Endothelial cell of umbilical vein (primary cell): ENCODE results near the gene SLC22A7. TPM values are rescaled to one million over a fixed set of nuclear protein-coding genes. Genes with fewer than 3 reads are reported as not detected.

Source experiments
- BruUV-seq: library from RNA; stranded (reverse); fragments of 400-500 nt; replicated peaks from 2 replicates; lab custom pipeline; 2021; lab: Mats Ljungman, UMichigan
- CTCF ChIA-PET: fragments of 300-600, 350-600 bp; sonication (Branson Sonifier 250); formaldehyde crosslinking; loops from one replicate; lab custom pipeline; 2021; ENCODE audit warnings: antibody characterized with exemption, inconsistent platforms; lab: Charles Lee
- POLR2A ChIA-PET: fragments of 300-600, 350-600 bp; sonication (Branson Sonifier 250); formaldehyde crosslinking; loops from one replicate; lab custom pipeline; 2021; ENCODE audit warnings: antibody characterized with exemption, inconsistent platforms; lab: Charles Lee
- DNase-seq: peaks from one replicate; pipeline ENCODE4 v3.0.0-alpha.2; 2011; ENCODE audit warnings: low read depth, low spot score
- FAIRE-seq: peaks from 2 replicates; lab custom pipeline; 2011; peaks lifted over from hg19 to GRCh38; lab: Jason Lieb, UNC
- H2AFZ ChIP-seq: 2 replicates; pipeline ENCODE4 v1.6.0; 2012; ENCODE audit warnings: low read depth, low read length, control low read depth, inconsistent platforms
- H3K27ac ChIP-seq: 2 replicates; pipeline ENCODE4 v1.5.1; 2011; ENCODE audit warnings: low read depth, mild to moderate bottlenecking, control low read depth, low read length, moderate library complexity; ENCODE audit not compliant: insufficient read depth
- H3K27me3 ChIP-seq, 2 experiments: 2 replicates each; pipeline versions ENCODE4 v1.6.0 to v1.6.1; 2011; ENCODE audit warnings: low read length in 2 of 2, mixed read lengths in 1 of 2; ENCODE audit not compliant: control insufficient read depth in 2 of 2, insufficient read depth in 2 of 2
- H3K36me3 ChIP-seq, 2 experiments: 2 replicates in 1 of 2; 3 replicates in 1 of 2; pipeline ENCODE4 v1.5.1; 2011; ENCODE audit warnings: low read length in 2 of 2, mild to moderate bottlenecking in 1 of 2, moderate library complexity in 1 of 2; ENCODE audit not compliant: control insufficient read depth in 2 of 2, insufficient read depth in 2 of 2; ENCODE audit errors: extremely low read depth in 1 of 2
- H3K4me1 ChIP-seq: 3 replicates; pipeline ENCODE4 v1.5.1; 2011; ENCODE audit warnings: mild to moderate bottlenecking, low read length; ENCODE audit not compliant: control insufficient read depth, insufficient read depth; ENCODE audit errors: extremely low read depth
- H3K4me2 ChIP-seq: 2 replicates; pipeline ENCODE4 v1.6.1; 2011; ENCODE audit warnings: low read length, control low read depth, mixed read lengths; ENCODE audit not compliant: insufficient read depth
- H3K4me3 ChIP-seq, 3 experiments: fragments of 200-600 bp in 1 of 3; sonication (generic), shearing (Covaris generic) in 1 of 3; replicated peaks in 1 of 3; 2 replicates each; pipeline ENCODE4 v1.5.1; 2011 to 2016; ENCODE audit warnings: control low read depth in 3 of 3, low read length in 3 of 3, mild to moderate bottlenecking in 2 of 3, inconsistent platforms in 1 of 3, low read depth in 1 of 3, moderate library complexity in 1 of 3; ENCODE audit not compliant: insufficient read depth in 1 of 3
- H3K79me2 ChIP-seq: 2 replicates; pipeline ENCODE4 v1.6.0; 2012; ENCODE audit warnings: low read length, inconsistent platforms; ENCODE audit not compliant: control insufficient read depth, insufficient read depth
- H3K9ac ChIP-seq: replicated peaks from 2 replicates; pipeline ENCODE3; 2011; ENCODE audit warnings: low read length, control low read depth; ENCODE audit not compliant: insufficient read depth; ENCODE audit errors: extremely low read depth
- H3K9me1 ChIP-seq: replicated peaks from 3 replicates; pipeline ENCODE4 v1.6.0; 2011; ENCODE audit warnings: mild to moderate bottlenecking, low read length; ENCODE audit not compliant: control insufficient read depth, insufficient read depth; ENCODE audit errors: extremely low read depth
- H3K9me3 ChIP-seq: replicated peaks from 2 replicates; pipeline ENCODE4 v1.5.1; 2012; ENCODE audit warnings: low read length, inconsistent platforms; ENCODE audit not compliant: control insufficient read depth, insufficient read depth
- H4K20me1 ChIP-seq: replicated peaks from 2 replicates; pipeline ENCODE3; 2011; ENCODE audit warnings: mild to moderate bottlenecking, low read length; ENCODE audit not compliant: control insufficient read depth, insufficient read depth; ENCODE audit errors: extremely low read depth
- EZH2 ChIP-seq: IDR thresholded peaks from 2 replicates; pipeline ENCODE4 v1.6.1; 2012; ENCODE audit warnings: borderline replicate concordance, low read depth, mild to moderate bottlenecking, moderate library complexity, low read length, inconsistent platforms; ENCODE audit not compliant: severe bottlenecking
- FOS ChIP-seq: IDR thresholded peaks from 2 replicates; pipeline ENCODE4 v1.6.1; 2011; ENCODE audit warnings: mild to moderate bottlenecking, low read length, moderate library complexity, borderline replicate concordance; ENCODE audit not compliant: insufficient read depth
- JUN ChIP-seq: IDR thresholded peaks from 2 replicates; pipeline ENCODE4 v1.6.1; 2011; ENCODE audit warnings: borderline replicate concordance, low read depth; ENCODE audit not compliant: insufficient read length, insufficient read depth
- MAX ChIP-seq: IDR thresholded peaks from 2 replicates; pipeline ENCODE4 v1.6.1; 2011; ENCODE audit not compliant: insufficient read depth, insufficient read length
- MYC ChIP-seq: IDR thresholded peaks from one replicate; pipeline ENCODE4 v1.6.1; 2011; ENCODE audit warnings: mild to moderate bottlenecking, low read depth, low read length
- dilution Hi-C: fragments of 300-500 bp; cut with MboI; formaldehyde crosslinking; loops from one replicate; pipeline ENCODE4 v1.15.0; 2019; ENCODE audit warnings: low sequenced_read_pairs; ENCODE audit not compliant: extremely low pct_ligation_motif_present
- intact Hi-C: fragments of 100-400 bp; cut with micrococcal nuclease; formaldehyde crosslinking; loops from one replicate; pipeline ENCODE4 v1.10.0; 2022
- polyA plus RNA-seq, 4 experiments: library from polyadenylated mRNA; depleted of rRNA in 3 of 4; stranded (reverse) in 3 of 4; unstranded in 1 of 4; fragments of >200 nt; gene quantifications; 2 replicates each; pipeline versions ENCODE4 v1.2.1 to v1.2.3, GENCODE V29; 2011 to 2012; ENCODE audit warnings: missing spikeins in 1 of 4
- total RNA-seq: library from RNA; stranded (reverse); gene quantifications from 2 replicates; pipeline ENCODE4 v1.2.3, GENCODE V29; 2021
- TF ChIP-seq, protein P1 (sequence below), 2 donors: IDR thresholded peaks; 1 replicate in 1 of 2; 2 replicates in 1 of 2; pipeline ENCODE4 v1.5.1; 2011; ENCODE audit warnings: low read length in 2 of 2, mild to moderate bottlenecking in 2 of 2, moderate library complexity in 2 of 2, control low read depth in 1 of 2, inconsistent platforms in 1 of 2, low read depth in 1 of 2; ENCODE audit not compliant: insufficient read depth in 1 of 2; ENCODE audit errors: extremely low read depth in 1 of 2

SLC22A7 gene
- total and polyA plus RNA-seq, 2 donors (not counting 3 experiments of a cell fraction or from before 2014, with no cell fraction given), result not detected

DNA sequence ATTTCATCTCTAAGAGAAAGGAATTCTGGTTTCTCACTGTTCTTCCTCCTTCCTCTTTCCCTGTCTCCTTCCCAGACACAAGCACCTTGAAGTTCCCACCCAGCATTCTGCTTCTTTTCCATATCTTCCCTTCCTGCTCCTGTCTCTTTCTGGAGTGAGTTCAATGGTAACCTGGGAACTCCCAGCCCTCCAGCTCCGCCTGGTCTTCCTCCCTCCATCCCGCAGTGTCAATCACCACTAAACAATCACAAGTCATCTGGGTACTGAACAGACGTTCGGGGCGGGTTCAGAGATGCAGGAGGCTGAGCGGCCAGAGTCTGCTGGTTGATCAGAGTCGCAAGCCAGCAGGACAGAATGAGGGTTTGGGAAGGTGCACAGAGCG lies 47.1 kb upstream of the SLC22A7 start:
- ChIA-PET CTCF (interaction anchor here (1.3 to 1.8 kb wide), 2 partner anchors 12 to 22 kb away, joined by 4 to 5 read pairs; partner anchors contain the start of gene DNPH1), POLR2A (no interaction called here)
- no TSS peak for BruUV-seq
- Histone ChIP-seq H4K20me1 (no peaks in the 10 kb centered on the region), H2AFZ (no peak overlapping the region), H3K4me2 (no peak overlapping the region), H3K9me3 (no peaks in the 10 kb centered on the region), H3K27ac (no peak overlapping the region), H3K4me1 (peaks cover 4% of the 10 kb centered on the region), H3K4me3 (no peak overlapping the region), H3K9ac (no peak overlapping the region), H3K27me3 (peaks cover 10 to 18% of the 10 kb centered on the region in 2 experiments), H3K36me3 (no peaks in the 10 kb centered on the region), H3K79me2 (no peaks in the 10 kb centered on the region), H3K9me1 (no peaks in the 10 kb centered on the region)
- no peak for TF ChIP-seq EZH2
- TF ChIP-seq FOS, result no peak
- no peak for TF ChIP-seq MAX
- TF ChIP-seq, protein P1, sequence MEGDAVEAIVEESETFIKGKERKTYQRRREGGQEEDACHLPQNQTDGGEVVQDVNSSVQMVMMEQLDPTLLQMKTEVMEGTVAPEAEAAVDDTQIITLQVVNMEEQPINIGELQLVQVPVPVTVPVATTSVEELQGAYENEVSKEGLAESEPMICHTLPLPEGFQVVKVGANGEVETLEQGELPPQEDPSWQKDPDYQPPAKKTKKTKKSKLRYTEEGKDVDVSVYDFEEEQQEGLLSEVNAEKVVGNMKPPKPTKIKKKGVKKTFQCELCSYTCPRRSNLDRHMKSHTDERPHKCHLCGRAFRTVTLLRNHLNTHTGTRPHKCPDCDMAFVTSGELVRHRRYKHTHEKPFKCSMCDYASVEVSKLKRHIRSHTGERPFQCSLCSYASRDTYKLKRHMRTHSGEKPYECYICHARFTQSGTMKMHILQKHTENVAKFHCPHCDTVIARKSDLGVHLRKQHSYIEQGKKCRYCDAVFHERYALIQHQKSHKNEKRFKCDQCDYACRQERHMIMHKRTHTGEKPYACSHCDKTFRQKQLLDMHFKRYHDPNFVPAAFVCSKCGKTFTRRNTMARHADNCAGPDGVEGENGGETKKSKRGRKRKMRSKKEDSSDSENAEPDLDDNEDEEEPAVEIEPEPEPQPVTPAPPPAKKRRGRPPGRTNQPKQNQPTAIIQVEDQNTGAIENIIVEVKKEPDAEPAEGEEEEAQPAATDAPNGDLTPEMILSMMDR (IDR thresholded peaks at IDR 0.05; ENCODE audit: extremely low read depth in 1 of 2, insufficient read depth in 1 of 2, low read depth in 1 of 2, low read length in 2 of 2), result no peak
- TF ChIP-seq MYC, result no peak
- TF ChIP-seq JUN, result no peak
- no peak for DNase-seq
- FAIRE-seq, result no peak
- intact Hi-C loops, result no loop called here
- dilution Hi-C loops, result no loop called here
